NT2/D1 (cell line): ENCODE measurements around the gene PHPT1.
A peak's percentile ranks its signal among the peaks of the same experiment; 100 is the strongest.
"Not testable (repeated sequence)": the region's sequence is repeated elsewhere in the genome, so short reads cannot be mapped to it uniquely, and the experiment has no call there.

Source experiments
- DNase-seq: peaks from one replicate; pipeline ENCODE4 v3.0.0-alpha.2; 2011; ENCODE audit warnings: low read depth, low spot score
- H3K27me3 ChIP-seq: 2 replicates; pipeline ENCODE4 v1.6.0; 2011; ENCODE audit warnings: mild to moderate bottlenecking; ENCODE audit not compliant: insufficient read length, insufficient read depth
- H3K36me3 ChIP-seq: 2 replicates; pipeline ENCODE4 v1.6.1; 2011; ENCODE audit warnings: mild to moderate bottlenecking, low read length, mixed read lengths; ENCODE audit not compliant: insufficient read depth, insufficient read length
- H3K4me1 ChIP-seq: 2 replicates; pipeline ENCODE4 v1.5.1; 2011; ENCODE audit not compliant: insufficient read depth, insufficient read length
- H3K4me3 ChIP-seq: 2 replicates; pipeline ENCODE4 v1.5.1; 2011; ENCODE audit warnings: low read depth; ENCODE audit not compliant: insufficient read length
- H3K9ac ChIP-seq: 2 replicates; pipeline ENCODE4 v1.6.0; 2011; ENCODE audit warnings: low read depth; ENCODE audit not compliant: insufficient read length
- H3K9me3 ChIP-seq: 2 replicates; pipeline ENCODE4 v1.5.1; 2011; ENCODE audit warnings: mild to moderate bottlenecking, low read length; ENCODE audit not compliant: insufficient read depth
- SUZ12 ChIP-seq: IDR thresholded peaks from 2 replicates; pipeline ENCODE4 v1.6.1; 2011; ENCODE audit not compliant: insufficient read length, insufficient read depth; ENCODE audit errors: extremely low read depth
- YY1 ChIP-seq: IDR thresholded peaks from 2 replicates; pipeline ENCODE4 v1.6.1; 2011; ENCODE audit not compliant: insufficient read length, insufficient read depth
- ZNF274 ChIP-seq: IDR thresholded peaks from 2 replicates; pipeline ENCODE4 v1.6.1; 2011; ENCODE audit warnings: mild to moderate bottlenecking, low read depth, low read length

PHPT1 gene

DNA sequence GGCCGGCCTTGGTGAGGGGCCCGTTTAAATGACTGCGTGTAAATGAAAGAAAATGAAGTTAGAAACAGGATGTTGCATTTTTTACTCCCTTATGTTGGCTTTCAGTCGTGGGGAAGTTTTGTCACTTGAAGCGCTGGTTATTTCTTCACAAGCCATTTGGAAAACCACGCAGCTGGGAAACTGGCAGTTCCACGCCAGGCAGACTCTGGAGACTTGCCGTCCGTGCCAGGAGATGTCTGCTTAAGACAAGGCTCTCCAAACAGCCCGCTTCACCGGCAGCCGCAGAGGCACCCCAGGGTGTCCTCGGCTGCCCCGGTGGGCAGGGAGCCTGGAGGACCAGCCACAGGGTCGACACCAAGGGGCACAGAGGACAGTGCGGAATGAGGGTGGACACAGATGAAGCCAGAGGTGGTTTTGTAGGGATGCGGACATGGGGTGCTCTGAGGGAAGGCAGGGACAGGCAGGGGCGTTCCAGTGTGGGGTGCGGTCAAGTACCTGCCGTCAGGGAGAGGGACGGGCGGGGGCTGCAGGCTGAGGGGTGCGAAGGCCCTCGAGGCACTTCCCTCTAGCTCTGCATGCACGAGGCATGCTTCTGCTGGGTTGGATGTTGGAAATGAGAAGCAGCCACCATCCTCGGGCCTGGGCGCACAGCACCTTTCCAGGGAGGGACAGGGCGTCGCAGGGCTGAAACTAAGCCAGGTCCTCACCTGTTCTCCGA, 18.0 kb upstream of the PHPT1 start:
- Histone ChIP-seq H3K9me3 (no peaks in the 10 kb centered on the region), H3K4me3 (no peak overlapping the region), H3K27me3 (no peaks in the 10 kb centered on the region), H3K9ac (no peak overlapping the region), H3K36me3 (peaks cover 88% of the 10 kb centered on the region), H3K4me1 (peaks cover 23% of the 10 kb centered on the region)
- TF ChIP-seq YY1 (no peak), SUZ12 (no peak), ZNF274 (no peak)
- no peak for DNase-seq

GRCh38 chr9:136831720-136832104, 17.5 kb upstream of the PHPT1 start:
- no peaks in the 10 kb centered on the region for H3K27me3 ChIP-seq
- no peak overlapping the region for H3K9ac ChIP-seq
- H3K4me1 ChIP-seq = peaks cover 26% of the 10 kb centered on the region
- no peak for TF ChIP-seq SUZ12
- no peak for TF ChIP-seq ZNF274
- no peak for TF ChIP-seq YY1
- H3K4me3 ChIP-seq = no peak overlapping the region
- H3K9me3 ChIP-seq = no peaks in the 10 kb centered on the region
- H3K36me3 ChIP-seq = peaks cover 88% of the 10 kb centered on the region
- DNase-seq = no peak

- TF ChIP-seq YY1 (no peak), SUZ12 (no peak), ZNF274 (no peak)
- H3K9me3 ChIP-seq = no peaks in the 10 kb centered on the region
- no peak for DNase-seq
- H3K4me1 ChIP-seq = peaks cover 25% of the 10 kb centered on the region
- no peak overlapping the region for H3K9ac ChIP-seq
- peaks cover 80% of the 10 kb centered on the region for H3K36me3 ChIP-seq
- H3K27me3 ChIP-seq = no peaks in the 10 kb centered on the region
- no peak overlapping the region for H3K4me3 ChIP-seq
Observed at GRCh38 chr9:136832581-136832980, 16.6 kb upstream of the PHPT1 start.

- not testable (repeated sequence) for H3K9me3 ChIP-seq, H3K4me3 ChIP-seq, H3K9ac ChIP-seq, DNase-seq, H3K27me3 ChIP-seq
- H3K36me3 ChIP-seq = peaks cover 80% of the 10 kb centered on the region
- H3K4me1 ChIP-seq = peaks cover 27% of the 10 kb centered on the region
Observed at GRCh38 chr9:136833381-136834048, 15.7 kb upstream of the PHPT1 start.

DNA sequence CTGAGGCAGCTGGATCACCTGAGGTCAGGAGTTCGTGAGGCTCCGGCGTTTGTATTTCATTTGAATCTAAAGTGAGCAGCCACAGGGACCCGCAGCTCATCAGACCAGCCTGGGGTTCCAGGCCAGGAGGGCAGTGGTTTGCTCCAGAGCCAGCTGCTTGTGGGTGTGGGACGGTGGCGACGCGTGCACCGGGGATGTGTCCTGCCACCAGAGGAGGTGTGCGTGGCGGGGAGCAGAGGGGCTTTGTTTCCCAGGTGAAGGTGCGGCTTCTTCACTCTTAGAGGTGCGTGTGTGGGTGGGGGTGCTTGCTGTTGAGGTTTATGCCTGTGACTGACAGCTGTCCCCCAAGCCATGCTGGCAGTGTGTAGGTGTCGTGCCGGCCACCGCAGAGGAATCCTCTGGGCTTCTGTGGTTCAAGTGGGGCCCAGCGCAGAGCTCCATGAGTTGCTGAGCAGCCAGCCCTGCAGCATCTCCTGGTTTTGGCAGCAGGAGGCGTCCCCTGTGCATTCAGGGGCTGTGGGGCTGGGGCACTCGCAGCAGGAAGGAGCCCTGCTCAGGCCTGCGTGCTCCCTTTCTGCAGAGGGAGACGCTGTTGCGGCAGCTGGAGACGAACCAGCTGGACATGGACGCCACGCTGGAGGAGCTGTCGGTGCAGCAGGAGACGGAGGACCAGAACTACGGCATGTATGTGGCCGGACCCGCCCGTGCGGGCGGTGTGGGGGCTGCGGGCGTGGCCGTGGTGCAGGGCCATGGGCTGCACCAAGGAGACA, 13.9 kb upstream of the PHPT1 start:
- Histone ChIP-seq H3K27me3 (no peaks in the 10 kb centered on the region), H3K4me3 (no peak overlapping the region), H3K36me3 (peaks cover 80% of the 10 kb centered on the region), H3K4me1 (peaks cover 31% of the 10 kb centered on the region), H3K9ac (no peak overlapping the region), H3K9me3 (no peaks in the 10 kb centered on the region)
- TF ChIP-seq ZNF274 (no peak), YY1 (no peak), SUZ12 (no peak)
- DNase-seq = no peak

GRCh38 chr9:136835932-136836904, 13.0 kb upstream of the PHPT1 start:
- Histone ChIP-seq H3K36me3 (peaks cover 78% of the 10 kb centered on the region), H3K4me3 (no peak overlapping the region), H3K9ac (peak overlapping the region; percentile 17), H3K4me1 (peaks cover 36% of the 10 kb centered on the region), H3K9me3 (no peaks in the 10 kb centered on the region), H3K27me3 (no peaks in the 10 kb centered on the region)
- TF ChIP-seq YY1 (no peak), ZNF274 (no peak), SUZ12 (no peak)
- no peak for DNase-seq
